Stimulated activated CD4-positive, alpha-beta T cell treated with anti-CD3 and anti-CD28 coated beads, Interleukin-12 subunit alpha, Interleukin-12 subunit beta, amount 100 ng/mL, for 48 hours (primary cell): Measurements from ENCODE around the gene CCN5.

Experiments
- DNase-seq, 3 donors: peaks; one replicate each; pipeline ENCODE4 v3.0.0-alpha.2; 2020; ENCODE audit warnings: low read depth in 2 of 3, low spot score in 1 of 3

Gene CCN5

DNA sequence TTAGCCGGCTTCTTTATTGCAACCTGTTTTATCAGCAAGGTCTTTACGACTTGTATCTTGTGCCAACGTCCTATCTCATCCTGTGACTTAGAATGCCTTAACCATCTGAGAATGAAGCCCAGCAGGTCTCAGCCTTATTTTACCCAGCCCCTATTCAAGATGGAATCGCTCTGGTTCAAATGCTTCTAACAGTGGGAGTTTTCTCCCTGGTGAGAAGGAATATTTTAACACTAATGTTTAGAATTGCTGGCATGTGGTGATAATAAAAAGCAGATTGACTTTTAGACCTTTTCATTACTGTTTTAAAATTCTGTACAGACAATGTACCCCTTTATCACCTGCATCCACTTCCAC lies 20.6 kb downstream of the CCN5 start:
- no peak for DNase-seq

DNA sequence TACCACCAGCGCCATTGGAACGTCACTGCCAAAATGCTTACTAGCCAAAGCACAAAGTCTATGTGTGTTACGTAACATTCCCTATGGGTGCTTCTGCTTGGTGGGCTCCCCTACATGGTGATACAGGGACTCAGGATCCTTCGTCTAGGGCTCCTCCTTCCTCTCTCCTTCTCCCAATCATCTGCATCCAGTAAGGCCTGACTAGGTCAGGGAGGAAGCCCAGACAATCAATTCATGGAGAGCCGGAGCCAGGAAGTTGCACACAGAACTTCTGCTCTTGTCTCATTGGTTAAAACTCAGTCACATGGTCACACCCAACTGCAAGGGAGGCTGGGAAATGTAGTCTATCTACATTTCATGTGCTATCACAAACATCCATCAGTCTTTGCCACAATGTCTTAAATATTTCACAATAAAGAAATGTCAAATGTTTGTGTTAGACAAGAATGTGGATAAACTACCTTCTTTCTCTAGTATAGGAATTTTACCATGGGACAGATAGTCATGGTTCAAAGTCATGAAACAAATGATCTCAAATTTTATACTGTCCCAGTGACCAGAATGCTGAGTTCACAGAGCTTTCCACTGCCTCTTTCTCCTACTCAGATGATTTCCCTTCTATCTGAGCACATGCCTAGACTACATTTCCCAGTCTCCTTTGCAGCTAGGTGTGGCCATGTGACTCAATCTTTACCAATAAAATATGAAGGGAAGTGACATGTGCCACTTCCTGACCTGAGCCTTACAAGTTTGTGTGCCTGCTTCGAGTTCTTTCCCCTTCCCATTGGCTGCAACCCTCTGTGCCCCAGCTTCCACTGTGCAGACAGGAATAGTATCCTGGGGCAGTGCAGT lies 21.2 kb downstream of the CCN5 start:
- DNase-seq = peak in 1 of 3 donors; percentile 34

DNA sequence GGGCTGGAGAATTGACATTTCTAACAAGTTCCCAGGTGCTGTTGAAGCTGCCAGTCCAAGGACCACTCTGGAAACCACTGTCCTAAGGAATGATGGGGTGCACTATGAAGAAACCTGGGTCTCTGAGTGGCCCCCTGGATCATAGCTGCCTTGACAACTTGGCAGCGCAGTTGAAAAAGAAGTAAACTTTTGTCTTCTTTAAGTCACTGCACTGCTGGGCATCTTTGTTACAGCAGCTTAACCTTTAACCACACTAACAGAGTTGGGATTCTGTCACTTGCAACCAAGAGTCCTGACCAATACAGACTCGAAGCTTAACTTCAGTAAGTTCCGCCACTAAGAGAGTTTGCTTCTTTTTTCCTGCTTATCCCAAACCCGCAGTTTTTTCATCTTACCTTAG lies 21.9 kb downstream of the CCN5 start:
- no peak for DNase-seq

DNA sequence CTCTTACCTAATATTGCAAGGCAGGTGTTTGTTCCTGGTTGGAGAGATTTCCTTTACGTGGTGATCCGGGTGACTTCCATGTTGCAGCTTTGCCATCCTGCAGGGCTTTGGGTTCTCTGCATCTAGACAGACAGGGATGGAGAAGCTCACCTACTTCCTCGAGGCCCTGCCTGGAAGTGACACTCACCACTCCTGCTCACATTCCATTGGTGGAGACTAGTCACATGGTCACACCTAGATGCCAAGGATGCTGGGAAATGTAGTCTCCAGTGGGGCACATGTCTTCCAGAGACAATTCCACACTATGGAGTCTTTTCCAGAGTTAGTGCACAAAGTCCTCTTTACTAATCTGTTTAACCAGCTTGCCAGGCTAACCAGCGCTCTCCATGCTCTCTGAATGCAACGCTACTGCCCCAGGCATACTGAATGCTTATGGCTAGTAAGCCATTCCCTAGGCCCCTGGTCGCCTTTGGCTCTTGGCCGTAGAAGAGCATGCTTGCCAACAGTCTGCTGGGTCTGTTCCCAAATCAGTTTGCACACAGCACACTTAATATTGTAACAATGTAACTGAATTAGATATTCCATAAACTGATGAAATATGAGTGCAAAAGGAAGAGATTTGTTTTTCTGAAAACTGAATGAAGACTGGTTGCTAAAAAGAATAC lies 23.8 kb downstream of the CCN5 start:
- peak in 2 of 3 donors; percentile 40 to 51 for DNase-seq

DNA sequence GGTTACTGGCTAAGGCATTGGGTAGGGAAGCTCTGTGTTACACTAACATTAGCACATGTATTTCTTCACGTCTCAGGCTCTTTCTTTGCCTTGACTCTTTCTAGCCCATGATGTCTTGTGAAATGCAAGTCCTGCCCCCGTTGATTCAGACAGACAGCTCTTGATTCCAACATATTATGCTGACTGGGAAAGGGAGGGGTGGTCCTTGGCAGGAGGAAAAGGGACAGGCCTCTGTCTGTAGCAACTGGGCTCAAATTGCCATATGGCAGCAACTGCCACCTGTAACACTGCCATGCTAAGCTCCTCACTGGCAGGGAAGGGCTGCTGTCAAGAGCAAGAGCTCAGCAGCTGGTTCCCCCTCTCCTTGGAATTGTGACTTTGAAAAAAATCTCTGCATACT lies 24.8 kb downstream of the CCN5 start:
- no peak for DNase-seq

DNA sequence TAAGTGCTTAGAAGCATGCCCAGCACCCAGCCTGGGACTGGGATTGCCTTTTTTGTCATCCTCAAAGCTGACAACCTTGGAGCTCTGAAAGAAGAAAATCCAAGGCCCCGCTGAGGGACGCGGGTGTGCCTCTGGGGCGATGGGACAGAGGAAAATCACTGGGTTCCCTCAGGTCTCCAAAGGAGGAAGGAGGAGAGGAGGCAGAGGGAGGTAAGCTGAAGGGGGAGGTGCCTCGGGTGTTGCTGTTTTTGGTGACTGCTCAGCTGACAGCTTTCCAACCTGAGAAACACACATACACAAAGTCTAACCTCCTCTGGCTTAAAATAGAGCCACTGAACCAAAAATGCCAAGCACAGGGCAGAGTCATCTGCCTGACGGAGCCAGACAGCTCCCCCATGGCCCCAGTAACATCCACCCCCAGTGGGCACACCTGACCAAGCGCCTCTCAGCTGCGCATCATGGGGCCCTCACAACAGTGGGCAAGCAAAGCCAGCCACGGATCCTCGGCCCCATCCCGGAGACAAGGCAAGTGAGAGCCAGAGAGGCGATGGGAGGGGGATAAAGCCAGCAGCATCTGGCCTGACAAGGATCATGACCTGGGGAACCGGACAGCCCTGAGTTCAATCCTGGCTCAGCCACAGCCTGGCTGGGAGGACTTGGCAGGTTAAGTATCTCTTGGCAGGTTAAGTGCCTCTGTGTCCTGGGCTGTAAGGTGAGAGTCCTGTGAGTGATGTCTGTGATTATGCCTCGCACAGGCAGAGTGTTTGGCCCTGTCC lies 27.3 kb downstream of the CCN5 start:
- DNase-seq = no peak

DNA sequence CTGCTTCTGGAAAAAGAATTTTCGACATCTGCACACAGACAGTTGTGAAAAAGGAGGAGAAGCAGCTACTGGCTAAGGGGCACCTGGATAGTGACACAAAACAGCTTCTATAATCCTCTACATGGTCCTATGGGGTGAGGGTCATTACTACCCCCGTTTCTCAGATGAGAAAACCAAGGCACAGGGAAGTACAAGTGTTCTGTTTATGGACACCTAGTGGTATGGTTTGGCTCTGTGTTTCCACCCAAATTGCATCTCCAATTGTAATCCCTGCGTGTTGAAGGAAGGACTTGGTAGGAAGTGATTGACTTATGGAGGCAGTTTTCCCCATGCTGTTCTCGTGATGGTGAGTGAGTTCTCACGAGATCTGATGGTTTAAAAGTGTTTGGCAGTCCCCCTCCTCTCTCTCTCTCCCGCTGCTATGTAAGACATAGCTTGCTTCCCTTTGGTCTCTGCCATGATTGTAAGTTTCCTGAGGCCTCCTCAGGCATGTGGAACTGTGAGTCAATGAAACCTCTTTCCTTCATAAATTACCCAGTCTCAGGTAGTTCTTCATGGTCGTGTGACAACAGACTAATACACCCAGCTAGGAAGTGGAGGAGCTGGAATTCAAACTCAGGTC lies 28.0 kb downstream of the CCN5 start:
- no peak for DNase-seq

GRCh38 chr20:44743916-44744655 lies 28.9 kb downstream of the CCN5 start:
- DNase-seq = no peak

GRCh38 chr20:44745122-44745597 lies 30.0 kb downstream of the CCN5 start:
- DNase-seq = no peak

DNA sequence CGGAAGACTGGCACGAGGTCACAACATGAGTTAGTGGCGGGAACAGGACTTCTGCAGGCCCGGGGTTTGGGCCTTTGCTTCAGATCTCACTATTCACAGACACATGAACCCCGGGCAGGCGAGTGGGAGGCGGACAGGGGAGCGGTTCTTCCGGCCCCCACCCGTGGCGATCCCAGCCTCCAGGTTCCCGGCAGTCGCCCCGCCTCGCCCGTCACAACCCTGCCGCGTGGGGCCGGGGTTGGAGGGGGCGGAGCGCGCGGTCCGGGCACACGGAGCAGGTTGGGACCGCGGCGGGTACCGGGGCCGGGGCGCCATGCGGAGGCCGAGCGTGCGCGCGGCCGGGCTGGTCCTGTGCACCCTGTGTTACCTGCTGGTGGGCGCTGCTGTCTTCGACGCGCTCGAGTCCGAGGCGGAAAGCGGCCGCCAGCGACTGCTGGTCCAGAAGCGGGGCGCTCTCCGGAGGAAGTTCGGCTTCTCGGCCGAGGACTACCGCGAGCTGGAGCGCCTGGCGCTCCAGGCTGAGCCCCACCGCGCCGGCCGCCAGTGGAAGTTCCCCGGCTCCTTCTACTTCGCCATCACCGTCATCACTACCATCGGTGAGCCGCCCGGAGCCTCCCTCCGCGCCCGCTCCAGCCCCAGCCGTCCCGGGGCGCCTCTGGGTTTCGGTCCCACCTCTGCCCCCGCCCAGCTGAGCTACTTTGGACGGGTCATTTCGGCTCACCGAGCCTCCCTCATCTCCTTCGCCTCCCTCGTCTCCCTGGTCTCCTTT lies 30.6 kb downstream of the CCN5 start, which contains the start of gene KCNK15:
Gene KCNK15, plus strand, starts transcription at position 268 of the 769 bp plus-strand sequence. Its CDS starts 46 bp downstream, at position 314.
- DNase-seq = peak in 1 of 3 donors; percentile 47

- no peak for DNase-seq
These were observed 31.4 kb downstream of the CCN5 start for GRCh38 chr20:44746367-44747165.

DNA sequence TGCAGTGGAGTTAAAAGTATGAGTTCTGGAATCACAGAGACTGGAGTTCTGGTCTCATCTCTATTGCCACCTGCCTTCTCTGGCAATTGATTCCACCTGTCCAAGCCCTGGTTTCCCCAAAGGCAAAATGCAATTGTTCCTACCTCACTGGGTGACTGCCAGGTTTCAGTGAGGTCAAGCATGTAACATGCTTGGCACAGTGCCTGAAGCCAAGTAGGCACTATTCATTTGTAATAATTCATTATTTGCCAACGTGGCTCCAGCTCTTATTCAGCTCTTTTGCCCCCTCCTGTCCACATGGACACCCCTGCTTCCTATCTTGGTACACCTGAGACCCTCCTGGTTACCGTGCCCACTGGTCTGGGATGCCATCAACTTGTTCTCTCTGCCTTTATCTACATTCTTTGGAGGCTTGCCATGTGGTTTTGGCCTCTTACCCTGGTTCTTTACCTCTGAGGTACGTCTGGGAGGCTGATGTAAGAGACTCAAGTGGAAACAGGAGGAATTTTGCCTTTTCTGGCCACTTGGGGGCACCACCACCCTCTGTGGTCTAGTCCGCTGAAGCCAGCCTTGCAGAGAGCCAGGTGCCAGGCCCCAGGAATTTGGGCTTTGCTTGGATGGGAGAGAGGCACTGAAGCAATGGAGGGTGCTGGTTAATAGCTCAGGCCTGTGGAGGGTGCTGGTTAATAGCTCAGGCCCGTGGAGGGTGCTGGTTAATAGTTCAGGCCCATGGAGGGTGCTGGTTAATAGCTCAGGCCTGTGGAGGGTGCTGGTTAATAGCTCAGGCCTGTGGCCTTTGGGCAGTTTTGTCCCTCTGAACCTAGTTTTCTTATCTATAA lies 32.2 kb downstream of the CCN5 start:
- peak; percentile 53 to 70 (median 66) for DNase-seq

DNA sequence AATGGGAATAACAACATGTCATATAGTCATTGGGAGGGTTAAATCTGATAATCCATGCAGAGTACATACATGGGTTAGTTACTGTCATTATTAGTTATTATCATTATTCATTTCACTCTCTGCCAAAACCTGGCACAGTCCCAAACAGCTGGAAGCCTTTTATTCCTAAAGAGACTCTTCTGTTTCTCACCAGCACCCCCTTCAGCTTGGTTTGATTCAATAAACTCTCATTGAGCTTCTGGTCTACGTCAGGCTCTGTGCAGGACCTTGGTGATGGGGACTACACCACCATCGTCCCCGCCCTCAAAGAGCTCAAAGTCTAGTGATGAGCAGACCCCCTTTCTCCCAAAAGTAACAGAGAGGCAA lies 32.8 kb downstream of the CCN5 start:
- no peak for DNase-seq

DNA sequence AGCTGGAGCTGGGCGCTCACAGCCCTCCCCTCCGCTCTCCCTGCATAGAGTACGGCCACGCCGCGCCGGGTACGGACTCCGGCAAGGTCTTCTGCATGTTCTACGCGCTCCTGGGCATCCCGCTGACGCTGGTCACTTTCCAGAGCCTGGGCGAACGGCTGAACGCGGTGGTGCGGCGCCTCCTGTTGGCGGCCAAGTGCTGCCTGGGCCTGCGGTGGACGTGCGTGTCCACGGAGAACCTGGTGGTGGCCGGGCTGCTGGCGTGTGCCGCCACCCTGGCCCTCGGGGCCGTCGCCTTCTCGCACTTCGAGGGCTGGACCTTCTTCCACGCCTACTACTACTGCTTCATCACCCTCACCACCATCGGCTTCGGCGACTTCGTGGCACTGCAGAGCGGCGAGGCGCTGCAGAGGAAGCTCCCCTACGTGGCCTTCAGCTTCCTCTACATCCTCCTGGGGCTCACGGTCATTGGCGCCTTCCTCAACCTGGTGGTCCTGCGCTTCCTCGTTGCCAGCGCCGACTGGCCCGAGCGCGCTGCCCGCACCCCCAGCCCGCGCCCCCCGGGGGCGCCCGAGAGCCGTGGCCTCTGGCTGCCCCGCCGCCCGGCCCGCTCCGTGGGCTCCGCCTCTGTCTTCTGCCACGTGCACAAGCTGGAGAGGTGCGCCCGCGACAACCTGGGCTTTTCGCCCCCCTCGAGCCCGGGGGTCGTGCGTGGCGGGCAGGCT lies 35.1 kb downstream of the CCN5 start:
- no peak for DNase-seq

GRCh38 chr20:44752099-44752931 lies 37.1 kb downstream of the CCN5 start:
- no peak for DNase-seq

GRCh38 chr20:44754554-44754953 lies 39.4 kb downstream of the CCN5 start:
- no peak for DNase-seq
